COLO829 (cell line): ENCODE results near the gene PPP2R5D.
"Not testable (repeated sequence)": the region's sequence is repeated elsewhere in the genome, so short reads cannot be mapped to it uniquely, and the experiment has no call there.

Experiments
- DNase-seq: peaks from one replicate; pipeline ENCODE4 v3.0.0; 2012; ENCODE audit warnings: low spot score

PPP2R5D gene

DNA sequence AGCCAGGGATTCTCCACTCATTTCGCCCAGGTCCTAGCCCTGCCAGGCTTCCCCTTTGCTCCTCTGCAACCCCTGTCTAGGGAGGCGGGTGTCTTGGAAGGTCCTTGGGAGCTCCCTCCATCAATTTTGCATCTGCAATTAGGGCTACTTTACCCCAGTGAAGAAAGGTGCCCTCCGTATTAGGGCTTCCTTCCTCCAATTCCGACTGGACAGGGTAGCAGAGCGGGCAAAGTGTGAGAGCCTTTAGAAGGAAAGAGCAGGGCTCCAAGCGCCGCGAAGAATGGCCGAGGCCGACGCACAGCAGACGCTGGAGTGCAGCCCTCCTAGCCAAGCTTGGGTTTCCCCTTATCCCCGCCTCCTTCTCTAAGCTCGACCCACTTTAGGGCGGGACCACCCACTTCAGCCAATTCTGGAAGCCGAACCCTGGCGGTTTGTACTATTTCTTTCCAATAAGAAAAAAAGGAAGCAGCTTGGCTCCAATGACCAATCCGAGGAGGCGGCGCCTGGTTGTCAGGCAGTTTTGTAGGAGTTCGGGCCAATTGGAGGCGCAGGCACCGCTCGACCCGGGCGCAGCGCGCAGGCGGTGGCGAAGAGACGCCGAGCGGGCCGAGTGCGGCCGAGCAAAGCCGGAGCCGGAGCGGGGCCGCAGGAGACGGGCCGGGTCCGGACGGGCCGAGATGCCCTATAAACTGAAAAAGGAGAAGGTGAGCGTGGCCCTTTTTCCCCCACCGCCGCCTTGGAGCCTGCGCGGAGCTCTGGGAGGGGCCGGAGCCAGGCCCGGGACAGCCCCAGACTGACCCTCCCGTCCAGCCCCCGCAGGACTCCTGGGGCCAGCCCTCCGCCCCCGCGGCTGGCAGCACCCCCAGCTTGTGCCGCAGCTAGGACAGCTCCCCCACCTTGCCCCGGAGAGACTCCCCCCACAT lies at the start of gene PPP2R5D:
TSS of gene PPP2R5D (plus strand) at position 570 of the 923 bp plus-strand sequence. CDS start at position 678, 108 bp downstream.
- peak; percentile 98 for DNase-seq

DNA sequence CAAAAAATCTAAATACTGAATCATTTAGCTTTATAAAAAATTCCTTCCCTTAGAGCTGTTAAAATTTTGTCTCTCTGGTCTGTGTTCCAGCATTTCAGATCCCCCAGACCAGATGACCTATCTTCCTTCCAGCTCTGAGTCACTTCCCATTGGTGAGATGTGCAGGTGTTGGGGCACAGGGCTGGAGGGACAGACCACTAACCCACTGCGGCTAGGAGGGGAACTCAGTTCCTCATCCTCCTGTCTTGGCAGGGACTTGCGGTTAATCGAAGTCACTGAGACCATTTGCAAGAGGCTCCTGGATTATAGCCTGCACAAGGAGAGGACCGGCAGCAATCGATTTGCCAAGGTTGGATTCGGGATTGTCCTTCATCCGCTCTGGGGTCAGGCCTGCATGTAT lies 49.0 kb upstream of the PPP2R5D start:
- no peak for DNase-seq

DNA sequence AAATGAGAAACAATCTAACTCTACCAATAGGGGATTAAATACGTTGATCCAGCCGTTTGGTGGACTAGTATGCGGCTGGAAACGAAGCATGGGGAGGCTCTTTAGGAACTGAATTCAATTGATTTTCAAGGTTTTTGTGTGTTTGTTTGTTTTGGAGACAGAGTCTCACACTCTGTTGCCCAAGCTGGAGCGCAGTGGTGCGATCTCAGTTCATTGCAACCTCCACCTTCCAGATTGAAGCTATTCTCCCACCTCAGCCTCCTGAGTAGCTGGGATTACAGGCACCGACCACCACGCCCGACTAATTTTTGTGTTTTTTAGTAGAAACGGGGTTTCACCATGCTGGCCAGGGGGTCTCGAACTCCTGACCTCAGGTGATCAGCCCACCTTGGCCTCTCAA lies 48.0 kb upstream of the PPP2R5D start:
- DNase-seq: no peak

DNA sequence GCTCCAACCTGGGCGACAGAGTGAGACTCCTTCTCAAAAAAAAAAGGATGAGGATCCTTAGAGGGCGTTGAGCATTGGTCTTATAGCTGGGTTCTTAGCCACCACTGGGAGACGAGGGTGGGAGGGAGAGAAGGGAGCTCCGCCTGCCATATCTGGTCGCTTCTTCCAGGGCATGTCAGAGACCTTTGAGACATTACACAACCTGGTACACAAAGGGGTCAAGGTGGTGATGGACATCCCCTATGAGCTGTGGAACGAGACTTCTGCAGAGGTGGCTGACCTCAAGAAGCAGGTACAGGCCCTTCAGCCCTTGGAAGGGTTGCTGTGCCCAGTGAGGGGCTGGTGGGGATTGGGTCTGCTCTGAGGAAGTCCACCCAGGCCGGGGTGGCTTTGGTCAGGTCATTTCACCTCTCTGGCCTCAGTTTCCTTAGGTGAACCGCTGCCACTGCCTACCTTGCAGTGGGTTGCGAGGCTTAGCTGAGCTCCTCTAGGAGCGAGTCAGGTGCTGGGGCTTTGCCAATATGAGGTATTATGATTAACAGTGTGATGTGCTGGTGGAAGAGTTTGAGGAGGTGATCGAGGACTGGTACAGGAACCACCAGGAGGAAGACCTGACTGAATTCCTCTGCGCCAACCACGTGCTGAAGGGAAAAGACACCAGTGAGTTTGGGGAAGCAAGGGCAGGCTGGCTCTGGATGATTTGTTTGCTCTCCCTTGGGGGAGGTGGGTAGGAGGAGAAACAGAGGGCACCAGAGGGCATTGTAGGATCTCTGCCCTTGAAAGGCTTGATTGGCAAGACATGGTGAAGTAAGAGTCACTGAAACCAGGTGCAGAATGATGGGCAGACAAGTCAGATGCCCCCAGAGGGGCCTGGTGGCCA lies 46.6 kb upstream of the PPP2R5D start:
- DNase-seq: no peak

DNA sequence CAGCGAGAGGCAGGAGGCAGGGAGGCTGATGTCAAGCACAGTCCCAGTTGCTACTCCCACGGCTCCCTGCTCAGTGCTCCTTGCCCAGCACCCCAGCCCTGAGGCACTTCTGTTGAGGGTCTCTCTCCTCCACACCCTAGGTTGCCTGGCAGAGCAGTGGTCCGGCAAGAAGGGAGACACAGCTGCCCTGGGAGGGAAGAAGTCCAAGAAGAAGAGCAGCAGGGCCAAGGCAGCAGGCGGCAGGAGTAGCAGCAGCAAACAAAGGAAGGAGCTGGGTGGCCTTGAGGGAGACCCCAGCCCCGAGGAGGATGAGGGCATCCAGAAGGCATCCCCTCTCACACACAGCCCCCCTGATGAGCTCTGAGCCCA lies 46.0 kb upstream of the PPP2R5D start:
- DNase-seq: no peak

DNA sequence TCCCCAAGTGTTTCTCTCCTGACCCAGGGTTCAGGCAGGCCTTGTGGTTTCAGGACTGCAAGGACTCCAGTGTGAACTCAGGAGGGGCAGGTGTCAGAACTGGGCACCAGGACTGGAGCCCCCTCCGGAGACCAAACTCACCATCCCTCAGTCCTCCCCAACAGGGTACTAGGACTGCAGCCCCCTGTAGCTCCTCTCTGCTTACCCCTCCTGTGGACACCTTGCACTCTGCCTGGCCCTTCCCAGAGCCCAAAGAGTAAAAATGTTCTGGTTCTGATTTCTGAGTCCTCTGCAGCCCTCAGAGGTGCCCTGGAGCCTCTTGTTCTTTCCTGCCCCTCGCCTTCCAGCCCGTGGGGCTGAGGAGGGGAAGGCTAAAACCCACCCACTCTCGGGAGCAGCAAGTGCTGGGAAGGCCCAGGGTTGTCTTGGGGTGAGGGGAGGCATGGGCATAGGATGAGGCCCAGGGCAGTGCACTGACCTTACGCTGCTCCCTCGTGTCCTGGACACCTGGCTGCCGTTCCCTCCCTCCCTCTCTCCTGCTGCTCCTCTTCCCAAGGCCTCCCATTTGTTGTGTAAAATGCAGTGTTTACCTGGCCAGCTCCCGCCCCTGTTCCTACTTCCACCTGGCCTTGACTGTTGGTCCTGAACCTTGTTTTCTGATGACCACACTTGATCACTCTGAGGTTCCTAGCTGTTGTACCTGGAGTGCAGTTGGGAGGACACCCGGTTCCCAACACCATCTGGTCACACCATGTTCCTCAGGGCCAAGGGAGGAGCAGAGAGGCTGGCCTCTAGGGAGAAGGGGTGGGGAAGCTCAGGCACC lies 45.2 kb upstream of the PPP2R5D start:
- no peak for DNase-seq

DNA sequence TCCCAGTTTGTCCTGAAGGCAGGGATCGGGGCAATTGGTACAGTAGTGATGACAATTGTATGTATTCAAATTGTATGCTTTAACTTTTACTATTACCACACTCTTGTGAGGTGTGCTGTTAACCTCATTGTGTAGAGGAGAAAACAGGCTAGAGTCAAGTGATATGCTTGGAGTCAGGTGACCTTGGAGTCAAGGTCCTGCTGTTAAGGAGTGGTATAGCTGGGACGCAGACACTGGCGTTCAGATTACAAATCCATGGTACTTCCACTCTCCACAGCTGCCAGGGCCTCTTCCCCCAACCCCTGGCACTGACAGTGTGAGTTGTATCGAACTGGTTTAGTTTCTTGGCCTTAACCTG lies 44.6 kb upstream of the PPP2R5D start:
- no peak for DNase-seq

DNA sequence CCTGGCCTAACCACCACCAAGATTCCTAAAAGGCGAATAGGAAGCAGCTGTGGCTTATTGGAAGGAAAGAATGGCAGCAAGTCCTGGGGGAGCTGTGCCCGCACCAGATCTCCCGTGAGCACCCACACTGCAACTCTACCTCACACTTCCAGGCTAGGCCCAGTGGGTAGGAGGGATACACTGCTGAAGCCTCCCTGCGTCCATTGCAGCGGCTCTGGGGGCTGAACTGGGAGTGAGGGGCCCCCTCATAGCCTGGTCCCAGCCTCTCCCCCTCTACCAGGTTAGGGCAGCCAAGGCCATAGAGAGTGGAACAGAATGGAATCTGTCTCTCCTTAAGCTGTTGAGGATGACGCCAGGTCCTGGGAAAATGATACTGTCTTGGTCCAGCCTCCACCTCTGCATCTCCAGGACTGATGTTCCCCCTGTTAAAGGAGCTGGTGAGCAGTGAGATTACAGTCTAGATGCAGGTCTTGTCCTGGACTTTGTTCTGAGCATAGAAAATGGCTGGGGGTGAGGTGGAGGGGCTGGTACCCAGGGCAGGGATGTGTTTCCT lies 43.8 kb upstream of the PPP2R5D start:
- no peak for DNase-seq

DNA sequence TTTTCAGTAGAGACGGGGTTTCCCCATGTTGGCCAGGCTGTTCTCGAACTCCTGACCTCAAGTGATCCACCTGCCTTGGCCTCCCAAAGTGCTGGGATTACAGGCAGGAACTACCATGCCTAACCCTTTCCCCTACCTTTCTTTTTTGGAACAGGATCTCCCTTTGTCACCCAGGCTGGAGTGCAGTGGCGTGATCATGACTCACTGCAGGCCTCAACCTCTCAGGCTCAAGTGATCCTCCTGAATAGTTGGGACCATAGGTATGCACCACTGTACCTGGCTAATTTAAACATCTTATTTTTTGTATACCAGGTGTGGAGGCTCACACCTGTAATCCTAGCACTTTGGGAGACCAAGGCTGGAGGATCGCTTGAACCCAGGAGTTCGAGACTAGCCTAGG lies 43.0 kb upstream of the PPP2R5D start:
- DNase-seq: not testable (repeated sequence)

DNA sequence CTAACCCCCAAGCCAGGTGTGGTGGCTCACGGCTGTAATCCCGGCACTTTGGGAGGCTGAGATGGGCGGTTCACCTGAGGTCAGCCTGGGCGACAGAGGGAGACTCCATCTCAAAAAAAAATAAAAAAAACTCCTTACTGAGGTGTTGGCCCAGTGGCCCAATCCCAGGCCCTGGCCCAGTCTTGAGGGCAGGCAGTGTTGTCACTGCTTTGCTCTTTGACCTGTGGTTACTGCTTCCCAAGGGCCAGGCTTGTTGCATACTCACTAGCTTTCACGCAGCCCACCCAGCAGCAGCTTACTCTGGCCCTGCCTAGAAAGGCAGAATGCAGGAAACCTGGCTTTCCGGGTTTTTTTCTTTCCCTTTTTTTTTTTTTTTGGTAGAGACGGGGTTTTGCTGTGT lies 41.9 kb upstream of the PPP2R5D start:
- no peak for DNase-seq

DNA sequence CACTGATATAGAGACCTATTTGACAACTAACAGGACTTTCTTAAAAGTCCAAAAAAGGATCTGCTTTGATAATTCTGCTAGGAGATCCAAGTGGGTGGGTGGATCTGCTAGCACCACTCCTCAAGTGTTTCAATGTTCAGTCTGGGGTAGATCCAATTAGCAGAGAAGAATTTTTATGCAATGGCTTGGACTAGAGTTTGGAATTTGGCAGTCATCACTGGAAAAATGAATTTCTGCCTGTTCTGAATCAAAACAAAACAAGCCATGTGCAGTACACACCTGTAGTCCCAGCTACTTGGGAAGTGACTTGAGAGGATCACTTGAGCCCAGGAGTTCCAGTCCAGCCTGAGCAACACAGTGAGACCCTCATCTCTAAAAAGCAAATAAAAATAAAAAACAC lies 36.4 kb upstream of the PPP2R5D start:
- DNase-seq: no peak

DNA sequence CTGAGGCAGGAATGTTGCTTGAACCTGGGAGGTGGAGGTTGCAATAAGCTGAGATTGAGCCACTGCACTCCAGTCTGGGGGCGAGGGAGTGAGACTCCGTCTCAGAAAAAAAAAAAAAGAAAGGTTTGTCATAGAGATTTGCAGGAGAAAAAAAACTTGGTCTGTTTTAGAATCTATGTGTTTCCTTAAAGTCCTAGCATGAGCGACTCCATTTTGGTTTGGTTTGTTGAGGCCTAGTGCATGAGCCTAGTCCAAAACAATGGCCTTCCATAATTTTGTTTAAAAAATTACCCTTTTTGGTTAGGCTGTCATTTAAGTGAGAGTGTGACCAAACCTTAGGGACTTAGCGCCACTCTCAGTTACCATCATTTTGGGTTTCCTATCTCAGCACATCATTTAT lies 32.0 kb upstream of the PPP2R5D start:
- DNase-seq: no peak

DNA sequence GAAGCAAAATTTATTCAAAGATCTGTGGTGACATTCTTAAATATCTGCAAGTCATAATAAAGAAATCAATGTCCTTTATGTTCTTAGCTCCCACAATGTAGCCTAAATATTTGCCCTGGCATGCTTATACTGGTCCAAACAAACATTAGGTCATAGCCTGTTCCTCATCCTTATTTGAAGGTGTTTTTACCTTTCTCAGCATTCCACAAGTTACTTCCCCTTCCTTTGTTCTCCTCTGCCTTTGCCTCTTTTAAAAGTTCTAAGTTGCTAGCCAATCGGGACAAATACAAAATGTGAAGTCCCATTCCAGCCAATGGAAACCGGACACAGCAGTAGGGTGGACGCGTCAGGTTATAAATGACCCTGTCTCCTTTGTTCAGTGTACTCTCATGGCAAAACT lies 30.0 kb upstream of the PPP2R5D start:
- not testable (repeated sequence) for DNase-seq

DNA sequence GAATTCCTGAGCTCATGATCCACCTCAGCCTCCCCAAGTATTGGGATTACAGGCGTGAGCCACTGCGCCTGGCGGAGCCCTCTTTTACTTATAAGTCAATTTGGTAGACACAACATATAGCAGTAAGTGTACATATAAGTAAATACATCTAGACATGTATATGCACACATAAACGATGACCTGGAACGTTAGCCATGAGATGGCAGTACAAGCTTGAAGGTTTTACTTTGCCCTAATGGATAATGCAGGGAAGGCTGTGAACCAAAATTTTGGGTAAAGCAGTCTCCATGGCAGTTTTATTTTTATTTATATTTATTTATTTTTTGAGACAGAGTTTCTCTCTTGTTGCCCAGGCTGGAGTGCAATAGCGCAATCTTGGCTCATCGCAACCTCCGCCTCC lies 26.2 kb upstream of the PPP2R5D start:
- no peak for DNase-seq

DNA sequence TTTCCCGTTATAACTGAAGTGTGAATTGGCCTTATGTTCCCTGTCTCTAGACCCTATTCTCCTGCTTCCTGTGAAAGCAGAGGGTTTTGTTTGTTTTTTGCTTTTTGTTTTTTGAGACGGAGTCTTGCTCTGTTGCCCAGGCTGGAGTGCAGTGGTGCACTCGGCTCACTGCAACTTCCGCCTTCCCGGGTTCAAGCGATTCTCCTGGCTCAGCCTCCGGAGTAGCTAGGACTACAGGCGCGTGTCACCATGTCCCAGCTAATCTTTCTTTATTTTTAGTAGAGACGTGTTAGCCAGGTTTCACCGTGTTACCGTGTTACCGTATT lies 24.5 kb upstream of the PPP2R5D start:
- DNase-seq: no peak

DNA sequence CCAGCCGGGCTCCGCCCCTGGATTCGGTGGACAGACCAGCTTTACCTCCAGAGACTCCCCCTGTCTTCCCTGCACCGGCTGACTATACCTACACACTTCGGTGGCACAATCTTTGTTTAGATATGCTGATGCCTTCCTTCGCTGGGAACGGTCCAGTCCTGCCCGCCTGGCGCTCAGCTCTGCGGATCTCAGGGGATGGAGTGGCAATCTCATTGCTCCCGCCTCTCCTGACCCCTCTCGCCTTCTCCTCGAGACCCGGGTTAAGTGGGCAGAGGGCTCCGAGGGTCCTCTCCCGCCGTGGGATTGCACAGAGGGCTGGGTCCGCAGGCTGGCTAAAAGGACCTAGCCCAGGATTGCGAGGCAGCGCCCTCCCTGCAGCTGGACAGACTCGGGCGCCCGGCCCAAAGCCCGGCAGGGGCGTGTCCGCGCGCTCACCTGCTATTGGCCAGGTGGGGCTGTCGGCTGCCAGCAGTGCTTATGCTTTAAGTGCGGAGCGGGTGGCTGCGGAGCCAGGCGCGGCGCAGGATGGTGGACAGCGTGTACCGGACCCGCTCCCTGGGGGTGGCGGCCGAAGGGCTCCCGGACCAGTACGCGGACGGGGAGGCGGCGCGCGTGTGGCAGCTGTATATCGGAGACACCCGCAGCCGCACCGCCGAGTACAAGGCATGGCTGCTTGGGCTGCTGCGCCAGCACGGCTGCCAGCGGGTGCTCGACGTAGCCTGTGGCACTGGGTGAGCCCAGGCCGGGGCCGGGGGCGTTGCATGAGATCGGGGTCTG lies 23.9 kb upstream of the PPP2R5D start, which contains the start of gene GNMT:
TSS of gene GNMT (plus strand) at position 512 of the 777 bp plus-strand sequence. CDS start at position 526, 14 bp downstream.
- no peak for DNase-seq

DNA sequence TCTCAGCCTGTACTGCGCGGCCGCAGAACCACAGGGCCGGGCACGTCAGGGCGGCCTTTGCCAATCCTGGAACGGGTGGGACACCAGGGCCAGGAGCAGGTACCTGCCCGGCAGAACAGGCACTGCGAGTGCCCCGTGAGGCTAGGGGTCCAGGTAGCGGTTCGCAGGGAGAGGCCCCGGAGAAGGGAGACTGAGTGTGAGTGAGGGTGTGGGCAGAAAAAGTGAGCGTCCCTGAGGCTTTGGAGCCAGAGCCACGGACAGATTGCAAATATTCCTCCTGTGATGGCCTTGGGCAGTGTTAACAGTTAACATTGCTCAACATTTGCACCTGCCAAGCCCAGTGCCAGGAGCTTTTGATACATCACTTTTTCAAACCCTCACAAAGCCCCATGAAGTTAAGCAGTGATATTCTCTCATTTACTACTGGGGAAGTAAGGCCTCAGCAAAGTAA lies 23.3 kb upstream of the PPP2R5D start:
- no peak for DNase-seq

DNA sequence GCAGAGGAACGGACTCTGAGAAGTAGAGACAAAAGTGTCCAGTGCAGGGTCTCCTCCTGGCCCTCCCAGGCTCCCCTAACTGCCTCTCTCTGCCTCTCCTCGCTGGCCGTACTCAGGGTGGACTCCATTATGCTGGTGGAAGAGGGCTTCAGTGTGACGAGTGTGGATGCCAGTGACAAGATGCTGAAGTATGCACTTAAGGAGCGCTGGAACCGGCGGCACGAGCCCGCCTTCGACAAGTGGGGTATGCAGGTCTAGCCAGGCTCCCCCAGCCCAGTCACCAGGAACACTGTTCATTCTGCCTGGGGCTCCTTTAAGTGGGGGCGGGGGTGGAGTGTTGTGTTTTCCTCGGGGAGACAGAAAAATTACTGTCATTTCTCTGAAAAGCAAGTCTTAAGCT lies 22.3 kb upstream of the PPP2R5D start:
- no peak for DNase-seq

DNA sequence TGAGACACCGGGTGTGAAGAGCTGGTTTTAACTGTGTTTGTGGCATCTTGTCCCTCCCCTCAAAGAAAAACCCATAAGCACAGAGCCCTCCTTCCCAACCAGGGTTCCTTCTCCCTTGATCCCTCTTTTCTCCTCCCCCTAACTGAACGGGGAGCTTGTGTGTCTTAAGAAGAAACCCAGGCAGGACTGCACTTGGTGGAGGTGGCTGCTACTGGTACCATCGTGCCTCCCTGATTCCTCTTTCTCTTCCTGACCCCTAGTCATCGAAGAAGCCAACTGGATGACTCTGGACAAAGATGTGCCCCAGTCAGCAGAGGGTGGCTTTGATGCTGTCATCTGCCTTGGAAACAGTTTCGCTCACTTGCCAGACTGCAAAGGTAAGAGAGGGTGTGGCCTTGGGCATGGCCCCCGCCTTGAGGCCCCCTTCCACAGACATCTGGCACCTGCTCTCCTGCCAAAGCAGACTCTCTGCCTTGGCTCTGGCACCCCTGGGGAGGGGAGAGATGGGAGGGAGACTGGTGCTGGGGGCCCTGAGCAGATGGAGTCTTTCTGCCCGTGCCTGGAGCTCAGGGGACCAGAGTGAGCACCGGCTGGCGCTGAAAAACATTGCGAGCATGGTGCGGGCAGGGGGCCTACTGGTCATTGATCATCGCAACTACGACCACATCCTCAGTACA lies 21.7 kb upstream of the PPP2R5D start:
- DNase-seq: no peak

DNA sequence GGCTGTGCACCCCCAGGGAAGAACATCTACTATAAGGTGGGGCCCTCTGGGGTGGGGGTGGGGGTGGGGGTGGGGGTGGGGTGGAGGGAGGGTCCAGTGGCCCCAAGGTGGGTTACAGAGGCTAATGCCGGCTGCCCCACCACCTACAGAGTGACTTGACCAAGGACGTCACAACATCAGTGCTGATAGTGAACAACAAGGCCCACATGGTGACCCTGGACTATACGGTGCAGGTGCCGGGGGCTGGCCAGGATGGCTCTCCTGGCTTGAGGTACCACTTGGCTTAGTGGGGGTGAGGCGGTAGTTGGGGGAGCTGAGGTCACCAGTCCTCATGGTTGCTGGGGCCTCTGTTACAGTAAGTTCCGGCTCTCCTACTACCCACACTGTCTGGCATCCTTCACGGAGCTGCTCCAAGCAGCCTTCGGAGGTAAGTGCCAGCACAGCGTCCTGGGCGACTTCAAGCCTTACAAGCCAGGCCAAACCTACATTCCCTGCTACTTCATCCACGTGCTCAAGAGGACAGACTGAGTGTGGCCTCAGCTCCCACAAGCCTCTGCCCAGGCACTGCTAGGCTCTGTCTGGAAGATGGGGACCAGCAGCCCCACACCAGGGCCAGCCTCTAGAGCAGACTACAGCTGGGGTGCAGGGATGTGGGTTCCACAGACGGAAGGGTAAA lies 21.1 kb upstream of the PPP2R5D start:
- no peak for DNase-seq
